Urinary bladder (tissue), 4 donors: ENCODE data around the gene KCTD17. TPM values are rescaled to one million over a fixed set of nuclear protein-coding genes. Genes with fewer than 3 reads are reported as not detected.

ENCODE experiments used
- DNase-seq: peaks from one replicate; pipeline ENCODE4 v3.0.0-alpha.2; 2015; ENCODE audit errors: extremely low spot score
- H3K27ac ChIP-seq: one replicate; pipeline ENCODE4 v1.5.1; 2013; ENCODE audit warnings: low read depth, mild to moderate bottlenecking, moderate library complexity
- H3K36me3 ChIP-seq: one replicate; pipeline ENCODE4 v1.6.1; 2013; ENCODE audit warnings: mild to moderate bottlenecking, moderate library complexity; ENCODE audit not compliant: insufficient read depth
- H3K4me1 ChIP-seq: one replicate; pipeline ENCODE4 v1.6.1; 2013; ENCODE audit warnings: mild to moderate bottlenecking, moderate library complexity; ENCODE audit not compliant: insufficient read depth
- H3K4me3 ChIP-seq: one replicate; pipeline ENCODE4 v1.5.1; 2013; ENCODE audit warnings: low read depth, low read length
- WGBS: extraction: QIAGEN DNeasy Blood & Tissue Kit; methylation state at CpG from one replicate; pipeline ENCODE4 v1.1.7; 2013; 5-methylcytosine and 5-hydroxymethylcytosine counted together
- polyA plus RNA-seq: library from polyadenylated mRNA; stranded (reverse); fragments of 200-250 nt; gene quantifications from one replicate; pipeline ENCODE4 v1.2.3, GENCODE V29; 2013
- total RNA-seq: library from RNA; depleted of rRNA; stranded (reverse); fragments of >200 nt; gene quantifications from one replicate; pipeline ENCODE4 v1.2.3, GENCODE V29; 2014
- donor health status: healthy with polysubstance abuse.
- donor health status: healthy.

KCTD17 gene
- total and polyA plus RNA-seq, 2 donors = 13.8 to 36.1 TPM

DNA sequence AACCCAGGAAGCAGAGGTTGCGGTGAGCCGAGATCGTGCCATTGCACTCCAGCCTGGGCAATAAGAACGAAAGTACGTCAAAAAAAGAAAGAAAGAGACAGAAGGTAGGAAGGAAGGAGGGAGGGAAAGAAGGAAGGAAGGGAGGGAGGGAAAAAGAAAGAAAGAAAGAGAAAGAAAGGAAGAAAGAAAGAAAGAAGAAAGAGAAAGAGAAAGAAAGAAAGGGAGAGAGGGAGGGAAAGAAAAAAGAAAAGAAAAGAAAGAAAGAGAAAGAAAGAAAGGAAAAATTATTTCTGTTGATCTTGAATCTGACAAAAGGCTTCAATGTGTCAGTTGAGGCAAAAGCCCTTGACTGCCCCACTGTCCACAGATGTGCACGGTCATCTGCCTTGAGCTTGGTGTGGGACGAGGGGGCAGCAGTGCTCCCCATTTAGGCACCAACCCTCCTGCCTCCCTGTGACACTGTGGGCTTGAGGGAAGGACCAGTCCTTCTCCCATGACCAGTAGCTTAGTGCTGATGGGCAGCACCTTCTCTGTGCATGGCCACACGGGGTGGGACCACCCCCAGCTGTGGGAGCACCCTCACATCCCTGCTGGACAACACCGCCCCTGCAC, 24.4 kb downstream of the KCTD17 start:
- H3K36me3 ChIP-seq = no peaks in the 10 kb centered on the region
- no peak for DNase-seq
- no peak overlapping the region for H3K27ac ChIP-seq
- no peak overlapping the region for H3K4me3 ChIP-seq
- no peaks in the 10 kb centered on the region for H3K4me1 ChIP-seq
- 76% methylated on average over 9 of the region's 9 CpGs for WGBS

DNA sequence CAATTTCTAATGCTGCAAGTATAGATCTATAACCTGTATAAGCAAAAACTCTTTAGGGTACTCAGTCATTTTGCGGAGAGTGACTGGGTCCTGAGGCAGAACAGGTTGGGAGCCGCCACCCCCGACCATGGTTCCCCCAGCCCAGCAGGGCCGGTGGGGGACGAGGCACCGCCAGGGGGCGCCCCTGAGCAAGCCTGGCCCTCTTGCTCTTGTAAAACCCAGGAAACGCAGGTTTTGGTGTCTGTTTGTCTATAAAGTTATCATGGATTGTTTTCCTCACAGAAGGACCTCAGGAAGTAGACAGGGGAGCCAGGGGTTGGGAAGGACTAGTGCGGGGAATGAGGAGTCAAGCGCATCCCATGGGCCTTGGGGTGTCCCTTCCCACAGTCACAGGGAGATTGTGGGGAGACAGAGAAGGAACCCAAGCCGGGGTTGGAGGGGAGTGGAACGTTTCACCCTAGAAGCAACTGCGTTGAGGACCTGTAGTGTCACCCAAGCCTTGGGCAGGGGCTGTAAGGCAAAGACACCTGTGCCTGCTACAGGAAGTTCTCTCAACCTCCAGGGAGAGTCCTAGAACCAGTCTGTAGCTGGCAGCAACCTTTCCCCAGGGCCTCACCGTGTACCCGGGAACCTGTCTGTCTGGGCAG, 26.4 kb downstream of the KCTD17 start:
- DNase-seq = no peak
- no peaks in the 10 kb centered on the region for H3K36me3 ChIP-seq
- H3K4me1 ChIP-seq = no peaks in the 10 kb centered on the region
- no peak overlapping the region for H3K4me3 ChIP-seq
- 21% methylated on average over 15 of the region's 15 CpGs for WGBS
- H3K27ac ChIP-seq = no peak overlapping the region

DNA sequence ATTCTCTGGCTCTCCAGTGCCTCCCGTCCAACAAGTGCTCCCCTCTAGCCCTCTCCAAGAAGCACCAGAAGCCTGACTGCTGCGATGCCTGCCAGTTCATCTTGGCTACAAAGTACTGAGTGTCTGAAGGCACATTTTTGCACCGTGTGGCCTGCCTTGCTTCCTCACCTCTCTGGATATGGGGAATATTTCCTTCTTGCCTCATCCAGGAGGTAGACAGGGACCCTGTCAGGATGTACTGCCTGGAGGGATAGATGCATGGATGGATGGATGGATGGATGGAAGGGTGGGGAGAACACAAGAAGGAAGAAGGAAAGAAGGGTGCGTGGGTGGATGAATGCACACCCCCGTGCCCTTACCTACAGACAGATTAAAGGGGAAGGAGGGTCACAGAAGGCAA, 27.6 kb downstream of the KCTD17 start:
- Histone ChIP-seq H3K4me3 (no peak overlapping the region), H3K4me1 (no peaks in the 10 kb centered on the region), H3K27ac (no peak overlapping the region), H3K36me3 (no peaks in the 10 kb centered on the region)
- no peak for DNase-seq
- 47% methylated on average over 5 of the region's 5 CpGs for WGBS

DNA sequence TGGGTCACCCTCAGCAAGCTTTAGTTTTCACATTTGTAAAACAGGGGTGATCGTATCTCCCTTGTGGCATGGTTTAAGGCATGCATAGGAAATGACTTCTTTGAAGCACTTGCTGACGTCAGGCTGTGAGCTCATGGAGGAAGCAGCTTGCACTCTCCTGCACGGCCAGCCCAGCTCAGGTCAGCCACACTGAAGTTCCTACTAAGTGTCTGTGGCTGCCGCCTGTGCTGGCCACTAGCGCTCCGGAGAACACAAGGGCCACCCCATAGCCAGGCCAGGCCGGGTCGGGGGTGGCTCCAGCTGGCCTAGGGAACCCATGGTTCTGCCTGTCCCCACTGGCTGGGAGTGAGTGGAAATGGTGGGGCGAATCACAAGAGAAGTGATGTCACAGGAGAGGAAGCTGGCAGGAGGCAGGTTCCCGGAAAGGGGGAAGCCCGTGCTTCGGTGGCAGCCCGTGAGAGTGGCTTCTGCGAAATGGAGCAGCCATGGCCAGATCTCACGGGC, 28.2 kb downstream of the KCTD17 start:
- Histone ChIP-seq H3K4me1 (no peaks in the 10 kb centered on the region), H3K36me3 (no peaks in the 10 kb centered on the region), H3K4me3 (no peak overlapping the region), H3K27ac (no peak overlapping the region)
- no peak for DNase-seq
- WGBS = 71% methylated on average over 15 of the region's 15 CpGs

DNA sequence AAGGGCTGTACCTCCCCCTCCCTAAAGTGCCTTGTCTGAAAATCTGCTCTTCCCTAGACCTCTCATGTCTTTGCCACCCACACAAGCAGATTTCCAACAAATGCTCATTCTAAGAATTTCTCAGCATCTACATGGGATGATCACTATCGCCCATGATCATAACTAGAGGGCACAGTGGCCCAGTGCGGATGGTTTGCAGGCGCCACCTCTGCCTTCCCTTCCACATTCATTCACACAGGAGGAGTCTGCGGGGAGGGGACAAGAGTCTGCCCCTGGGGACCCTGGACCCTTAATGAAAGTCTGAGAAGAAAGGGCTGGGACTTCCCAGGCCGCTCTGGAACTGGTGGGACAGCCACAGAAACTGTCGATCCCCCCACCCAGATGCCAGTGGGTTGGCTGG, 28.9 kb downstream of the KCTD17 start:
- H3K36me3 ChIP-seq = no peaks in the 10 kb centered on the region
- no peaks in the 10 kb centered on the region for H3K4me1 ChIP-seq
- no peak overlapping the region for H3K27ac ChIP-seq
- WGBS = 94% methylated on average over 6 of the region's 6 CpGs
- DNase-seq = no peak
- H3K4me3 ChIP-seq = no peak overlapping the region

DNA sequence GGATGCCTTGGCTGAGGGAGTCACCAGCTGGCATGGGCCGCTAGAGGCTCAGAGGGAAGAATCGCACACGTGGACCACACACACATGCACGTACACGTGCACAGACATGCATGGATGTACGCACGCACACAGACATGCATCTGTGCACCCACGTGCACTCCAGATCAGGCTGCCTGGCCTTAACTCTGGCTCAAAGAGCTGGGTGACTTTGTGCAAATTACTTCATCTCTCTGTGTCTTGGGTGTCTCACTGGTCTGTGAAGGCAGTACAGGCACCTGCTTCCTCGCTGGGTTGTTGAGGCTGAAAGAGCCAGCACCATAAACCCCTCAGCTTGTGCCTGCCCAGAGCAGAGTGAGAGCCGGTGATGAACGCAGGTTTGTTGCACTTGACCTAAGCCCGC, 29.3 kb downstream of the KCTD17 start:
- Histone ChIP-seq H3K36me3 (no peaks in the 10 kb centered on the region), H3K27ac (no peak overlapping the region), H3K4me1 (no peaks in the 10 kb centered on the region), H3K4me3 (no peak overlapping the region)
- DNase-seq = no peak
- 90% methylated on average over 12 of the region's 12 CpGs for WGBS

DNA sequence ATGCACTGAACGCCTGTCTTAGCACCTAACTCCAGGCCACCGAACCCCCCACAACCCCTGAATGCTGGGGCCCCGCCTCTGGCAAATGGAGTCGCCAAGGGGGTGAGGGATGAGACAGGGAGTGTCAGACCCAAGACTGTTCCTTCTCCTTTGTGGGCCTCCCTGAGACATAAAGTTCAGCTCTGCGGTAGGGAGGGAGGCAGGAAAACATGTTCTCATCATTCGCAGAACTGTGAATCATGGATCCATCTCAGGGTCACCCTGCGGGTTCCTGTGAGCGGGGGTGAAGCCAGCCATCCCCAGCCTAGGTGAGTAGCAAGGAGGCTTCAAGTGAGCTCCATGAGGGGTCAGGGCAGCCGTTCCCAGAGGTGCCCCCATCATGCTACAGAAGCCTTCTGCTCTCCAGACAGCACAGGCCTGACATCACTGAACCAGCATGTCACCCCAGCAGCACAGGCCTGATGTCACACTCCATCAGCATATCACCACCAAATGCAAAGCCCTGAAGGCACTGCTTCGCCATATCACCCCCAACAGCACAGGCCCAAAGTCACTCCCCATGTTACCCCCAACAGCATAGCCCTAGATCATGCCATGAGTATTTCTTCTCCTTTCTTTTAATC, 30.8 kb downstream of the KCTD17 start:
- WGBS = 78% methylated on average over 10 of the region's 10 CpGs

DNA sequence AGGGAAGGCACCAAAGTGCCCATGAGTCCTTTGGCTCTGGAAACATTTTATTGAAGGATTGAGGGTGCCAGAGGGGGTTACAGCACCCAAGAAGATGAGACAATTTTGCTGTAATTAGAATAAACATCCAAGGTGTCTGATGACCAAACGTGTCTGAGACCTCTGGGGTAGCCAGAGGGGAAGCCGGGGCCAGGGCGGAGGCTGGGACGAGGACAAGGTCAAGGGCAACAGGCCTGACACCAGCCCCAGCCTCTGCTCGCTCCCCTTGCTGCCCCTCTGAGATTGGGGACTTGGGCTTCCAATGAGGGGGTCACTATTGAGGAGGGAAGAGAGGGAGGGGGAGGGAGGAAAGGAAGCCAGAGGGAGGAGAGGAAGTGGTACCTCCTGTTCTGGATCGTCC, 32.4 kb downstream of the KCTD17 start:
- Histone ChIP-seq H3K4me3 (no peak overlapping the region), H3K27ac (no peak overlapping the region), H3K36me3 (no peaks in the 10 kb centered on the region), H3K4me1 (no peaks in the 10 kb centered on the region)
- 86% methylated on average over 6 of the region's 6 CpGs for WGBS
- no peak for DNase-seq

More for the DNA sequence above, 30.8 kb downstream of the KCTD17 start:
- Histone ChIP-seq H3K4me1 (no peaks in the 10 kb centered on the region), H3K27ac (no peak overlapping the region), H3K4me3 (no peak overlapping the region), H3K36me3 (no peaks in the 10 kb centered on the region)
- DNase-seq = no peak

DNA sequence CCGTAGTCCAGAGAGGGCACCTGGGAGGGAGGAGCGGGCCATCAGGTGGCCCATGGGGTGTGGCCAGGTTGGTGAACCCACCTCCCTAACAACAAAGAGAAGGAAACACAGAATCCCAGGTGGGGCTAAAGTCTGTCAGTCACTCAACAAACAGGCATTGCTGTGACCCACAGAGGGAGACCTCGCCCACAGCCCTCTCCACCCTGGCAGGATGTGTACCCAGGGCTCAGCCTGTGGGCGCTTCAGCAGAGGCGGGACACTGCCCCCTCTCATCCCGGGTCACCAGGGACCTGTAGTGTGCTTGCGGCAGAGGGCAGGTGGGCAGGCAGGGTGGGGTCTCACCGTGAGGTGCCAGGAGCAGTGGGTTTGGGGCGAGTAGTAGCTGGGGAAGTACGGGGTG, 32.8 kb downstream of the KCTD17 start:
- Histone ChIP-seq H3K36me3 (no peaks in the 10 kb centered on the region), H3K4me3 (no peak overlapping the region), H3K4me1 (no peaks in the 10 kb centered on the region), H3K27ac (no peak overlapping the region)
- 88% methylated on average over 10 of the region's 10 CpGs for WGBS
- DNase-seq = no peak

DNA sequence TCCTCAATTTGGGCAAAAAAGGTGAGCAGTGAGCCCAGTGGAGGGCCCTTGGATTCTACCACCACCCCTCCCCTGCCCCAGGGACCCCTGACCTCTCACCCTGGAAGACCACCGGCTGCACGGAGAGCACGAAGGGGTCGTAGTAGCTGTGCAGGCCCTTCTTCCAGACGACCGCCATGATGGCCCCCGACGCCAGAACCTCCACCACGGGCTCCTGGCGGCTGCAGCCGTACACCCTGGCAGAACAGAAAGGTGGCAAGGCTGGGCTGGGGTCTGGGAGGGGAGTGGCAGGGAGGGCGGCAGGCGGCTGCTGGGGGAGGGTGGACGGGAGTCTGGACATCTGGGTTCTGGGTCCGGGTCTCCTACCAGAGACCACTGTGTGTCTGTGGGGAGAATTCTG, 34.6 kb downstream of the KCTD17 start:
- Histone ChIP-seq H3K27ac (no peak overlapping the region), H3K4me1 (no peaks in the 10 kb centered on the region), H3K4me3 (no peak overlapping the region), H3K36me3 (no peaks in the 10 kb centered on the region)
- no peak for DNase-seq
- WGBS = 66% methylated on average over 15 of the region's 15 CpGs

DNA sequence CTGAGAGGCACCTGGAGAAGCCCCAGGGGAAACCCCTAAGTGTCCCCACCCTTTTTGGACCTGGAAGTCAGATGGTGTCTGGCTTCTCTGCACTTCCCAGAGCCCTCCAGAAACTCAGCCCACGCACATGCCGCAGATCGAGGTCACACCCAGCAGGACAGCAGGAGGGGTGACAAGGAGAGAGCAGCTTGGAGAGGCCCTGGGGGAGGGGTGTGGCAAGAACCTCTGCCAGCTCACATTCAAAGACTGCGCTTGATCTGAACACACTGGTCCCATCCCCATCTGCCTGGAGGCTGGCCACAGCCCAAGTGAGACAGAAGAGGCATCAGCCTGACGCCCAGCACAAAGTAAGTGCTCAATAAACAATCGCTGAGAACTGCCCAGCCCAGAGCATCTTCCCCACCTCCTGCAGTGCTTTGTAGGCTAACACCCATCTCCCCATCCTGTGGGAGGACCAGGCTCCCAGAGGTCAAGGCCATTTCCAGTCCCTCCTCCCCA, 36.6 kb downstream of the KCTD17 start:
- no peaks in the 10 kb centered on the region for H3K36me3 ChIP-seq
- no peaks in the 10 kb centered on the region for H3K4me1 ChIP-seq
- H3K27ac ChIP-seq = no peak overlapping the region
- no peak overlapping the region for H3K4me3 ChIP-seq
- no peak for DNase-seq
- 32% methylated on average over 6 of the region's 6 CpGs for WGBS

DNA sequence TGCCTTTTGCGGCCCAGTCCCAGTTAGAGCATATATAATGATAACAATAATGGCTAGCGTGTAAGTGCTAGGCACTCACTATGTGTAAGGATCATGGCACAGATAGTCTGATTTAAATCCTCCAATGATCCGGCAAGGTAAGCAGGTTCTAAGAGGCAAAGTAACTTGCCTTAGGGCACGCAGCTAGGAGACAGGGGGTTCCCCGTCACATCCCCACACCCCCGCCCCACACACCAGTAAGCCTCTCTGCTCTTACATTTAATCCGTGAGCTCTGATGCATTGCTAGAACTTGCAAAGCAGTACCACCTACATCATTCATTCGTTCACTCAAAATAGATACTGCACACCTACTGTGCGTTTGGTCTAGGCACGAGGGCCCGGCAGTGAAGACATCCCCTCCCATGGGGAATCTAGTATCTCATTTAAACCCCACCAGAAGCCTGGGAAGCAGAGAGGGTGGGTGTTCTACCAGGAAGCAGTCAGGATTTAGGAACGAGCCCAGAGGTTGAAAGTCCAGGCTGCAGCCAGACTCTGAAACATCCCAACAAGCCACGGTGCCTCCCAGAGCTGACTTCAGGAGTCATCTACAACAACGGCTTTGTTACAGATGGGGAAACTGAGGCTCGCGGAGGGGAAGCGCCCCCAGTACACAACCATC, 37.3 kb downstream of the KCTD17 start:
- Histone ChIP-seq H3K27ac (no peak overlapping the region), H3K4me1 (no peaks in the 10 kb centered on the region), H3K4me3 (no peak overlapping the region), H3K36me3 (no peaks in the 10 kb centered on the region)
- no peak for DNase-seq
- 80% methylated on average over 17 of the region's 17 CpGs for WGBS

DNA sequence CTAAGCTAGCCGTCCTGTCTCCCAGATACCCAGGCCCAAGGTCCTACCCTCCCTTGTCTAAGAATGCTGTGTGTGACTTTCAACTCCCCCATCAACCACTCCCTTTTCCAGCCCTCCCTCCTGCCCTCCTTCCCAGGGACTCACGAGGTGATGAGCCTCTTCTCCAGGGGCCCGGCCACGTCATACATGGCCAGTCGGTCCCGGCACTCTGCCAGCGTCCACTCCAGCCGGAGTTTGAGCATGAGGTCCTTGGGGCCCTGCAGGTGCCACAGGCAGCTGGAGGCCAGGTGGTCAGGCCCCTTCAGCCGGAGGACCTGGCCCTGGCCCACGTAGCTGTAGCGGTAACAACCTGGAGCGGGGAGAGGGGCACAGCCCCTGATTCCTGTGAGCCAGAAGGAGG, 37.9 kb downstream of the KCTD17 start:
- Histone ChIP-seq H3K4me1 (no peaks in the 10 kb centered on the region), H3K36me3 (no peaks in the 10 kb centered on the region), H3K27ac (no peak overlapping the region), H3K4me3 (no peak overlapping the region)
- no peak for DNase-seq
- 61% methylated on average over 12 of the region's 12 CpGs for WGBS
